ENCODE measurements around the gene AOC1. TPM values are rescaled to one million over a fixed set of nuclear protein-coding genes. Genes with fewer than 3 reads are reported as not detected.

The AOC1 gene
- total and polyA plus RNA-seq, 2 of the 4 experiments (the other 2 are of a cell fraction): not detected

- BruUV-seq (replicated peaks): no TSS peak
- Histone ChIP-seq H2AK9ac (replicated peaks; ENCODE audit: low read depth, low read length, poor library complexity) (no peak overlapping the region), H3K9ac (ENCODE audit: low read depth, low read length) (no peak overlapping the region), H3K4me3 (ENCODE audit: insufficient read depth, low read depth, low read length) (no peak overlapping the region), H3K4me1 (ENCODE audit: control insufficient read depth, insufficient read depth, low read length) (peaks cover 13% of the 10 kb centered on the region), H3K18ac (ENCODE audit: low read depth, low read length) (peak overlapping the region; percentile 99), H3K79me1 (ENCODE audit: low read depth in 1 of 2, low read length in 2 of 2) (no peaks in the 10 kb centered on the region), H3K27me3 (ENCODE audit: control insufficient read depth, insufficient read depth, low read length) (no peaks in the 10 kb centered on the region; the same call in 1 of the 2 replicates), H2BK20ac (ENCODE audit: low read depth, low read length) (peak overlapping the region; percentile 68; the same call in 1 of the 2 replicates), H2BK5ac (ENCODE audit: low read depth, low read length, poor library complexity, severe bottlenecking) (peak overlapping the region; percentile 42), H3K4ac (ENCODE audit: low read depth, low read length) (peak overlapping the region; percentile 88), H3K9me3 (ENCODE audit: control insufficient read depth, insufficient read depth, low read length) (no peaks in the 10 kb centered on the region), H3K27ac (ENCODE audit: insufficient read depth, low read length) (peak overlapping the region; percentile 85; the same call in 1 of the 2 replicates), H2AFZ (replicated peaks; ENCODE audit: low read length, poor library complexity) (peak overlapping the region; percentile 47), H4K91ac (ENCODE audit: insufficient read depth, low read depth, low read length) (peak overlapping the region; percentile 80), H3K9me1 (ENCODE audit: insufficient read depth, low read length) (peaks cover 4% of the 10 kb centered on the region), H3K14ac (replicated peaks; ENCODE audit: low read depth, low read length) (peak overlapping the region; percentile 80; the same call in 1 of the 2 replicates), H2AK5ac (ENCODE audit: low read depth, low read length) (peak overlapping the region; percentile 83), H2BK15ac (ENCODE audit: low read depth, low read length) (peak overlapping the region; percentile 53; the same call in 1 of the 3 replicates), H4K8ac (ENCODE audit: low read depth in 2 of 2, low read length in 2 of 2) (peak overlapping the region; percentile 17 to 73; a peak in 2 of 4 replicates), H4K5ac (ENCODE audit: low read depth, low read length) (peak overlapping the region; percentile 93; the same call in 1 of the 2 replicates), H3K4me2 (ENCODE audit: low read depth, low read length) (peak overlapping the region; percentile 59; the same call in 1 of the 2 replicates), H4K20me1 (ENCODE audit: insufficient read depth, low read length) (no peaks in the 10 kb centered on the region), H2BK120ac (ENCODE audit: low read depth, low read length) (peak overlapping the region; percentile 80), H3K23ac (ENCODE audit: low read depth, low read length) (peak overlapping the region; percentile 63), H3K56ac (ENCODE audit: extremely low read depth, insufficient read depth, low read length) (no peak overlapping the region), H3K36me3 (ENCODE audit: control insufficient read depth, insufficient read depth, low read length) (no peaks in the 10 kb centered on the region)
- 100% methylated on average over 1 of the region's 6 CpGs; no CpG with 5 or more reads in 1 of the 2 experiments for WGBS, 2 experiments (ENCODE audit: extremely low coverage in 2 of 2, insufficient read length in 1 of 2)
- intact Hi-C loops (cut with micrococcal nuclease) (loop anchor here (5.0 kb wide), 1 partner anchor 268 kb away; no protein-coding TSS in a partner anchor), dilution Hi-C loops (cut with HindIII; ENCODE audit: low sequenced_read_pairs, unreplicated experiment) (no loop called here), in situ Hi-C loops (cut with MboI; ENCODE audit: low sequenced_read_pairs) (loop anchor here (5.0 to 10.0 kb wide), 2 partner anchors 83 to 201 kb away; no protein-coding TSS in a partner anchor)
- TF ChIP-seq ELK1 (IDR thresholded peaks at IDR 0.05; ENCODE audit: borderline replicate concordance, low read depth, low read length): no peak
- POLR2A ChIA-PET (ENCODE audit: unreplicated experiment): no interaction called here
- no peak for ATAC-seq (ENCODE audit: low read depth)
- CTCF ChIA-PET: no interaction called here
- DNase-seq: no peak
Measured at GRCh38 chr7:150904011-150904909, 51.9 kb downstream of the AOC1 start.
